Endothelial cell of umbilical vein (primary cell): ENCODE measurements around the gene RNF135. TPM values are rescaled to one million over a fixed set of nuclear protein-coding genes. Genes with fewer than 3 reads are reported as not detected.

Experiments
- BruUV-seq: library from RNA; stranded (reverse); fragments of 400-500 nt; replicated peaks from 2 replicates; lab custom pipeline; 2021; lab: Mats Ljungman, UMichigan
- CTCF ChIA-PET: fragments of 300-600, 350-600 bp; sonication (Branson Sonifier 250); formaldehyde crosslinking; loops from one replicate; lab custom pipeline; 2021; ENCODE audit warnings: antibody characterized with exemption, inconsistent platforms; lab: Charles Lee
- POLR2A ChIA-PET: fragments of 300-600, 350-600 bp; sonication (Branson Sonifier 250); formaldehyde crosslinking; loops from one replicate; lab custom pipeline; 2021; ENCODE audit warnings: antibody characterized with exemption, inconsistent platforms; lab: Charles Lee
- DNase-seq: peaks from one replicate; pipeline ENCODE4 v3.0.0-alpha.2; 2011; ENCODE audit warnings: low read depth, low spot score
- FAIRE-seq: peaks from 2 replicates; lab custom pipeline; 2011; peaks lifted over from hg19 to GRCh38; lab: Jason Lieb, UNC
- H2AFZ ChIP-seq: 2 replicates; pipeline ENCODE4 v1.6.0; 2012; ENCODE audit warnings: low read depth, low read length, control low read depth, inconsistent platforms
- H3K27ac ChIP-seq: 2 replicates; pipeline ENCODE4 v1.5.1; 2011; ENCODE audit warnings: low read depth, mild to moderate bottlenecking, control low read depth, low read length, moderate library complexity; ENCODE audit not compliant: insufficient read depth
- H3K27me3 ChIP-seq, 2 experiments: 2 replicates each; pipeline versions ENCODE4 v1.6.0 to v1.6.1; 2011; ENCODE audit warnings: low read length in 2 of 2, mixed read lengths in 1 of 2; ENCODE audit not compliant: control insufficient read depth in 2 of 2, insufficient read depth in 2 of 2
- H3K36me3 ChIP-seq, 2 experiments: 2 replicates in 1 of 2; 3 replicates in 1 of 2; pipeline ENCODE4 v1.5.1; 2011; ENCODE audit warnings: low read length in 2 of 2, mild to moderate bottlenecking in 1 of 2, moderate library complexity in 1 of 2; ENCODE audit not compliant: control insufficient read depth in 2 of 2, insufficient read depth in 2 of 2; ENCODE audit errors: extremely low read depth in 1 of 2
- H3K4me1 ChIP-seq: 3 replicates; pipeline ENCODE4 v1.5.1; 2011; ENCODE audit warnings: mild to moderate bottlenecking, low read length; ENCODE audit not compliant: control insufficient read depth, insufficient read depth; ENCODE audit errors: extremely low read depth
- H3K4me2 ChIP-seq: 2 replicates; pipeline ENCODE4 v1.6.1; 2011; ENCODE audit warnings: low read length, control low read depth, mixed read lengths; ENCODE audit not compliant: insufficient read depth
- H3K4me3 ChIP-seq, 3 experiments: fragments of 200-600 bp in 1 of 3; sonication (generic), shearing (Covaris generic) in 1 of 3; replicated peaks in 1 of 3; 2 replicates each; pipeline ENCODE4 v1.5.1; 2011 to 2016; ENCODE audit warnings: control low read depth in 3 of 3, low read length in 3 of 3, mild to moderate bottlenecking in 2 of 3, inconsistent platforms in 1 of 3, low read depth in 1 of 3, moderate library complexity in 1 of 3; ENCODE audit not compliant: insufficient read depth in 1 of 3
- H3K79me2 ChIP-seq: 2 replicates; pipeline ENCODE4 v1.6.0; 2012; ENCODE audit warnings: low read length, inconsistent platforms; ENCODE audit not compliant: control insufficient read depth, insufficient read depth
- H3K9ac ChIP-seq: replicated peaks from 2 replicates; pipeline ENCODE3; 2011; ENCODE audit warnings: low read length, control low read depth; ENCODE audit not compliant: insufficient read depth; ENCODE audit errors: extremely low read depth
- H3K9me1 ChIP-seq: replicated peaks from 3 replicates; pipeline ENCODE4 v1.6.0; 2011; ENCODE audit warnings: mild to moderate bottlenecking, low read length; ENCODE audit not compliant: control insufficient read depth, insufficient read depth; ENCODE audit errors: extremely low read depth
- H3K9me3 ChIP-seq: replicated peaks from 2 replicates; pipeline ENCODE4 v1.5.1; 2012; ENCODE audit warnings: low read length, inconsistent platforms; ENCODE audit not compliant: control insufficient read depth, insufficient read depth
- H4K20me1 ChIP-seq: replicated peaks from 2 replicates; pipeline ENCODE3; 2011; ENCODE audit warnings: mild to moderate bottlenecking, low read length; ENCODE audit not compliant: control insufficient read depth, insufficient read depth; ENCODE audit errors: extremely low read depth
- CTCF ChIP-seq, 2 donors: IDR thresholded peaks; 1 replicate in 1 of 2; 2 replicates in 1 of 2; pipeline ENCODE4 v1.5.1; 2011; ENCODE audit warnings: low read length in 2 of 2, mild to moderate bottlenecking in 2 of 2, moderate library complexity in 2 of 2, control low read depth in 1 of 2, inconsistent platforms in 1 of 2, low read depth in 1 of 2; ENCODE audit not compliant: insufficient read depth in 1 of 2; ENCODE audit errors: extremely low read depth in 1 of 2
- EZH2 ChIP-seq: IDR thresholded peaks from 2 replicates; pipeline ENCODE4 v1.6.1; 2012; ENCODE audit warnings: borderline replicate concordance, low read depth, mild to moderate bottlenecking, moderate library complexity, low read length, inconsistent platforms; ENCODE audit not compliant: severe bottlenecking
- FOS ChIP-seq: IDR thresholded peaks from 2 replicates; pipeline ENCODE4 v1.6.1; 2011; ENCODE audit warnings: mild to moderate bottlenecking, low read length, moderate library complexity, borderline replicate concordance; ENCODE audit not compliant: insufficient read depth
- GATA2 ChIP-seq: IDR thresholded peaks from 2 replicates; pipeline ENCODE4 v1.7.0; 2011; ENCODE audit warnings: low read depth, mild to moderate bottlenecking, moderate library complexity, mixed read lengths, low read length; ENCODE audit not compliant: insufficient read length, insufficient read depth
- JUN ChIP-seq: IDR thresholded peaks from 2 replicates; pipeline ENCODE4 v1.6.1; 2011; ENCODE audit warnings: borderline replicate concordance, low read depth; ENCODE audit not compliant: insufficient read length, insufficient read depth
- MAX ChIP-seq: IDR thresholded peaks from 2 replicates; pipeline ENCODE4 v1.6.1; 2011; ENCODE audit not compliant: insufficient read depth, insufficient read length
- MYC ChIP-seq: IDR thresholded peaks from one replicate; pipeline ENCODE4 v1.6.1; 2011; ENCODE audit warnings: mild to moderate bottlenecking, low read depth, low read length
- POLR2A ChIP-seq: IDR thresholded peaks from 2 replicates; pipeline ENCODE4 v1.6.1; 2012; ENCODE audit warnings: low read depth, mild to moderate bottlenecking, control low read depth, low read length
- POLR2AphosphoS5 ChIP-seq: IDR thresholded peaks from 2 replicates; pipeline ENCODE4 v1.6.1; 2012; ENCODE audit warnings: low read depth, mild to moderate bottlenecking, control low read depth, low read length, moderate library complexity; ENCODE audit not compliant: insufficient read depth
- dilution Hi-C: fragments of 300-500 bp; cut with MboI; formaldehyde crosslinking; loops from one replicate; pipeline ENCODE4 v1.15.0; 2019; ENCODE audit warnings: low sequenced_read_pairs; ENCODE audit not compliant: extremely low pct_ligation_motif_present
- intact Hi-C: fragments of 100-400 bp; cut with micrococcal nuclease; formaldehyde crosslinking; loops from one replicate; pipeline ENCODE4 v1.10.0; 2022
- polyA plus RNA-seq, 4 experiments: library from polyadenylated mRNA; depleted of rRNA in 3 of 4; stranded (reverse) in 3 of 4; unstranded in 1 of 4; fragments of >200 nt; gene quantifications; 2 replicates each; pipeline versions ENCODE4 v1.2.1 to v1.2.3, GENCODE V29; 2011 to 2012; ENCODE audit warnings: missing spikeins in 1 of 4
- total RNA-seq: library from RNA; stranded (reverse); gene quantifications from 2 replicates; pipeline ENCODE4 v1.2.3, GENCODE V29; 2021

The RNF135 gene
- total and polyA plus RNA-seq, 2 donors (not counting 3 experiments of a cell fraction or from before 2014, with no cell fraction given): 11.6 to 12.0 TPM

GRCh38 chr17:30924341-30924740 is 46.5 kb upstream of the RNF135 start:
- ChIA-PET POLR2A (no interaction called here), CTCF (interaction anchor here (0.9 to 1.0 kb wide), 2 partner anchors 9 to 14 kb away, joined by 3 to 4 read pairs; no protein-coding TSS in a partner anchor)
- no peak overlapping the region for H3K4me3 ChIP-seq
- no peak overlapping the region for H3K4me2 ChIP-seq
- peaks cover 19% of the 10 kb centered on the region for H3K4me1 ChIP-seq
- BruUV-seq: no TSS peak
- intact Hi-C loops: no loop called here
- no peaks in the 10 kb centered on the region for H3K9me1 ChIP-seq
- DNase-seq (no peak), FAIRE-seq (no peak)
- no peak overlapping the region for H2AFZ ChIP-seq
- dilution Hi-C loops: no loop called here
- no peak overlapping the region for H3K9ac ChIP-seq
- H4K20me1 ChIP-seq: no peaks in the 10 kb centered on the region
- TF ChIP-seq MAX (no peak), EZH2 (no peak), FOS (no peak), POLR2AphosphoS5 (no peak), CTCF (IDR thresholded peaks at IDR 0.05; ENCODE audit: extremely low read depth in 1 of 2, insufficient read depth in 1 of 2, low read depth in 1 of 2, low read length in 2 of 2) (no peak), JUN (no peak), MYC (no peak), POLR2A (no peak), GATA2 (no peak)
- no peaks in the 10 kb centered on the region for H3K36me3 ChIP-seq
- peaks cover 10 to 18% of the 10 kb centered on the region in 2 experiments for H3K27me3 ChIP-seq
- no peak overlapping the region for H3K27ac ChIP-seq
- no peaks in the 10 kb centered on the region for H3K79me2 ChIP-seq
- no peaks in the 10 kb centered on the region for H3K9me3 ChIP-seq
